Adrenal gland (tissue), 12 donors: ENCODE results near the gene TLX2. TPM values are rescaled to one million over a fixed set of nuclear protein-coding genes. Genes with fewer than 3 reads are reported as not detected.
A peak's percentile ranks its signal among the peaks of the same experiment; 100 is the strongest.

ENCODE experiments used
- DNase-seq, 7 donors: peaks; one replicate each; pipeline ENCODE4 v3.0.0-alpha.2; 2019 to 2020
- H3K27ac ChIP-seq, 5 donors: fragments of 200-600 bp; sonication (generic) in 4 of 5; 1 replicate in 3 of 5; 2 replicates in 2 of 5; pipeline versions ENCODE4 v1.5.1 to v1.8.0; 2016 to 2020; ENCODE audit warnings: mild to moderate bottlenecking in 1 of 5
- H3K27me3 ChIP-seq: fragments of 200-600 bp; 2 replicates; pipeline ENCODE4 v1.8.0; 2021
- H3K36me3 ChIP-seq, 2 donors: fragments of 200-600 bp; replicated peaks in 1 of 2; 1 replicate in 1 of 2; 2 replicates in 1 of 2; pipeline versions ENCODE4 v1.5.1 to v1.8.0; 2018 to 2022
- H3K4me1 ChIP-seq, 2 donors: fragments of 200-600 bp; replicated peaks in 1 of 2; 1 replicate in 1 of 2; 2 replicates in 1 of 2; pipeline versions ENCODE4 v1.5.1 to v1.8.0; 2018 to 2021
- H3K4me3 ChIP-seq, 4 donors: fragments of 200-600 bp; sonication (generic) in 3 of 4; one replicate each; pipeline ENCODE4 v1.5.1; 2016 to 2018
- H3K9me3 ChIP-seq, 3 donors: fragments of 200-600 bp; sonication (generic) in 1 of 3; replicated peaks in 1 of 3; 1 replicate in 2 of 3; 2 replicates in 1 of 3; pipeline versions ENCODE4 v1.5.1 to v1.8.0; 2016 to 2021
- CTCF ChIP-seq, 6 experiments: fragments of 450-650 bp in 4 of 6; fragments of 200-600 bp in 2 of 6; sonication (generic) in 1 of 6; IDR thresholded peaks; 1 replicate in 5 of 6; 2 replicates in 1 of 6; pipeline versions ENCODE4 v1.5.1 to v1.8.0; 2016 to 2021; ENCODE audit warnings: antibody characterized with exemption in 6 of 6, mild to moderate bottlenecking in 2 of 6, moderate library complexity in 1 of 6
- POLR2A ChIP-seq, 2 donors: fragments of 450-650 bp; IDR thresholded peaks; one replicate each; pipeline ENCODE4 v1.6.1; 2017; ENCODE audit warnings: antibody characterized with exemption in 2 of 2, mild to moderate bottlenecking in 2 of 2, moderate library complexity in 1 of 2
- WGBS, 4 donors: extraction: QIAGEN DNeasy Blood & Tissue Kit in 2 of 4; methylation state at CpG; one replicate each; pipeline versions ENCODE4 v1.1.5 to v1.1.7; 2013 to 2017; 5-methylcytosine and 5-hydroxymethylcytosine counted together
- intact Hi-C, 2 donors: fragments of 100-400 bp; cut with DNase I; formaldehyde crosslinking; loops; one replicate each; pipeline versions ENCODE4 v1.14.1 to v1.15.0; 2022 to 2023
- polyA plus RNA-seq, 3 donors: library from polyadenylated mRNA; stranded (reverse); fragments of 200-250 nt in 2 of 3; fragments of 350-450 nt in 1 of 3; fragmentation: Illumina TruSeq in 1 of 3; extraction: RNeasy Lipid Tissue Mini Kit (QIAGEN cat#74804) in 1 of 3; gene quantifications; one replicate each; pipeline ENCODE4 v1.2.3, GENCODE V29; 2013 to 2014
- total RNA-seq, 9 donors: library from RNA; depleted of rRNA in 4 of 9; stranded (reverse); fragments of >200 nt in 4 of 9; fragments of 120-200 nt in 1 of 9; fragmentation: NEBNext Ultra II Directional in 1 of 9; extraction: Animal tissue kit (Norgen Biotek cat#: 25700) in 1 of 9; gene quantifications; one replicate each; pipeline versions ENCODE4 v1.1.0 to v1.2.4, GENCODE V29; 2013 to 2023
- donor health status: healthy with polysubstance abuse.
- donor health status: Bipolar disorder and iron deficiency.
- donor health status: DM: yes; HTN: yes; CAD: no.
- donor health status: DM: no; HTN: no; CAD: no.
- donor health status: DM: no; HTN: no; CAD: no.
- donor health status: DM: yes; HTN: yes; CAD: no.

The TLX2 gene
- total and polyA plus RNA-seq, 12 donors, result 0.46 to 22.8 (median 3.5) TPM; not detected in 4

GRCh38 chr2:74548285-74548899 lies 34.1 kb downstream of the TLX2 start:
- peak in 1 of 7 donors; percentile 53 for DNase-seq
- Histone ChIP-seq H3K4me1 (peaks cover 5 to 29% of the 10 kb centered on the region in 2 donors), H3K27ac (peak overlapping the region in 2 of 5 donors; percentile 22 to 55), H3K36me3 (no peaks in the 10 kb centered on the region), H3K4me3 (peak overlapping the region in 2 of 4 donors; percentile 52 to 54), H3K27me3 (no peaks in the 10 kb centered on the region), H3K9me3 (no peaks in the 10 kb centered on the region)
- TF ChIP-seq POLR2A (IDR thresholded peaks at IDR 0.05) (no peak), CTCF (IDR thresholded peaks at IDR 0.05) (no peak)
- intact Hi-C loops, result no loop called here
- WGBS, 4 donors, result 23 to 42% (median 33%) methylated on average over 15 to 26 of the region's 26 CpGs

GRCh38 chr2:74548900-74549826 lies 34.9 kb downstream of the TLX2 start:
- intact Hi-C loops, result no loop called here
- H3K27ac ChIP-seq, result peak overlapping the region in 2 of 5 donors; percentile 22 to 55

GRCh38 chr2:74550231-74550630 lies 36.0 kb downstream of the TLX2 start:
- DNase-seq, result no peak
- no peaks in the 10 kb centered on the region for H3K36me3 ChIP-seq
- intact Hi-C loops, result no loop called here
- H3K4me1 ChIP-seq, result peaks cover 5 to 36% of the 10 kb centered on the region in 2 donors
- H3K9me3 ChIP-seq, result no peaks in the 10 kb centered on the region
- H3K27ac ChIP-seq, result no peak overlapping the region
- H3K4me3 ChIP-seq, result no peak overlapping the region
- WGBS, 4 donors, result 94 to 96% (median 95%) methylated on average over 7 of the region's 7 CpGs
- no peaks in the 10 kb centered on the region for H3K27me3 ChIP-seq
- TF ChIP-seq CTCF (IDR thresholded peaks at IDR 0.05) (no peak), POLR2A (IDR thresholded peaks at IDR 0.05) (no peak)

More at GRCh38 chr2:74548900-74549826, 34.9 kb downstream of the TLX2 start:
- Histone ChIP-seq H3K4me3 (peak overlapping the region in 2 of 4 donors; percentile 52 to 54), H3K27me3 (no peaks in the 10 kb centered on the region), H3K36me3 (no peaks in the 10 kb centered on the region), H3K4me1 (peaks cover 5 to 33% of the 10 kb centered on the region in 2 donors), H3K9me3 (no peaks in the 10 kb centered on the region)
- TF ChIP-seq CTCF (IDR thresholded peaks at IDR 0.05) (no peak), POLR2A (IDR thresholded peaks at IDR 0.05) (peak in 1 of 2 donors; percentile 9)
- WGBS, 4 donors, result 10 to 20% (median 14%) methylated on average over 23 to 85 of the region's 85 CpGs
- DNase-seq, result peak in 6 of 7 donors; percentile 49 to 64 (median 56)

GRCh38 chr2:74551530-74551929 lies 37.3 kb downstream of the TLX2 start:
- intact Hi-C loops, result no loop called here
- H3K4me3 ChIP-seq, result no peak overlapping the region
- no peak for DNase-seq
- no peak overlapping the region for H3K27ac ChIP-seq
- no peak for TF ChIP-seq CTCF (IDR thresholded peaks at IDR 0.05)
- no peaks in the 10 kb centered on the region for H3K36me3 ChIP-seq
- H3K4me1 ChIP-seq, result peaks cover 5 to 39% of the 10 kb centered on the region in 2 donors
- H3K27me3 ChIP-seq, result no peaks in the 10 kb centered on the region
- H3K9me3 ChIP-seq, result no peaks in the 10 kb centered on the region
